ENCODE measurements around the gene RASGEF1B. TPM values are rescaled to one million over a fixed set of nuclear protein-coding genes. Genes with fewer than 3 reads are reported as not detected.

RASGEF1B gene
- total RNA-seq, 1 donor from 2014 or later: 1.0 TPM

DNA sequence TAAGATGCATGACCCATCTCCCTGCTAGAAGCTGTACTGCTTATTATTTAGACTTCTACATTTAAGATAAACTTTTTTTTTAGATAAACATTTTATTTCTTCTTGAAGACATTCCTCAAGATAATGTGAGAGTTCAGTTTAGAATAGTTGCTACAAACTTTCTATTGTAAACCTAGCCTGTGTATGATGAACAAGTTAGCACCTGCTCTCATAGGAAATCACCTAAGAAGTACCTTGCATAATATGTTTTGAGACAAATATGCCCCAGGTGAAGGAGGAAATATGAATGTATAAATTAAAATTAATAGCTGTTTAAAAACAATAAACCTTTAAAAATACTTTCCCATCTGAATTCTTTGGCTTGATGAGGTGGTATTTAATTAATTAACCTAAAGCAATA, 35.6 kb downstream of the RASGEF1B start:
- no peak overlapping the region for H3K4me3 ChIP-seq (ENCODE audit: low read depth, low read length)
- TF ChIP-seq, protein P1, sequence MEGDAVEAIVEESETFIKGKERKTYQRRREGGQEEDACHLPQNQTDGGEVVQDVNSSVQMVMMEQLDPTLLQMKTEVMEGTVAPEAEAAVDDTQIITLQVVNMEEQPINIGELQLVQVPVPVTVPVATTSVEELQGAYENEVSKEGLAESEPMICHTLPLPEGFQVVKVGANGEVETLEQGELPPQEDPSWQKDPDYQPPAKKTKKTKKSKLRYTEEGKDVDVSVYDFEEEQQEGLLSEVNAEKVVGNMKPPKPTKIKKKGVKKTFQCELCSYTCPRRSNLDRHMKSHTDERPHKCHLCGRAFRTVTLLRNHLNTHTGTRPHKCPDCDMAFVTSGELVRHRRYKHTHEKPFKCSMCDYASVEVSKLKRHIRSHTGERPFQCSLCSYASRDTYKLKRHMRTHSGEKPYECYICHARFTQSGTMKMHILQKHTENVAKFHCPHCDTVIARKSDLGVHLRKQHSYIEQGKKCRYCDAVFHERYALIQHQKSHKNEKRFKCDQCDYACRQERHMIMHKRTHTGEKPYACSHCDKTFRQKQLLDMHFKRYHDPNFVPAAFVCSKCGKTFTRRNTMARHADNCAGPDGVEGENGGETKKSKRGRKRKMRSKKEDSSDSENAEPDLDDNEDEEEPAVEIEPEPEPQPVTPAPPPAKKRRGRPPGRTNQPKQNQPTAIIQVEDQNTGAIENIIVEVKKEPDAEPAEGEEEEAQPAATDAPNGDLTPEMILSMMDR (conservative IDR thresholded peaks at IDR 0.05; ENCODE audit: low read depth, low read length): no peak
- DNase-seq (ENCODE audit: low read depth): no peak

DNA sequence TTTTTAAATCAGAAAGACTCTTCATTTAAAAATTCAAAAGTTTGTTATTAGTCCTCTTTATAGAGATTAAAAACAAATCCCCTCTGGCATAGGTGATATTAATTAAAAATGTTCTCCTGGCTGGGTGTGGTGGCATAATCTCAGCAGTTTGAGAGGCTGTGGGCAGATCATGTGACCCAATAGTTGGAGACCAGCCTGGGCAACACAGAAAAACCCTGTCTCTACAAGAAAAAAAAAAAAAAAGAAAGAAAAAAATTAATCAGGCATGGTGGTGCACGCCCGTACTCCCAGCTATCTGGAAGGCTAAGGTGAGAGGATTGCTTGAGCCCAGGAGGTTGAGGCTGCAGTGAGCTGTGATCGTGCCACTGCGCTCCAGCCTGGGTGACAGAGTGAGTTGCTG, 38.9 kb downstream of the RASGEF1B start:
- H3K4me3 ChIP-seq (ENCODE audit: low read depth, low read length): no peak overlapping the region
- no peak for DNase-seq (ENCODE audit: low read depth)
- TF ChIP-seq, protein P1 (conservative IDR thresholded peaks at IDR 0.05; ENCODE audit: low read depth, low read length): no peak

DNA sequence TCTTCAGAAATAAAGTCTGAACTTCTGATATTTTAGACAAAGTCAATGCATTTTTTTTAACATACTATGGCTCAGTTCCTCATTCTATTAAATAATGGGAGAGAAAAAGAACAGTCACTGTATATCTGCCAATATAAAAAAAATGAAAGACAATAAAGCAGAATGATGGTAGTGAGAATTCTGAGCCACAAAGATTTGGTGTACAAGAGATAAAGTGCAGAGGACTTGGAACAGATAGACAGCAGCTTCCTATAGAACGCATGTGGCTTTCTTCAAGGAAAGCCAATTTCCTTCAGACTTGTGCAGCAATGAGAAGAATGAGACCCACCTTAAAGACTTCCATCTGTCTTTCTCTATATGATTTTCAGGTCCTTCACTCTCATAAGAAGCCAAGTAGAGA, 39.7 kb downstream of the RASGEF1B start:
- DNase-seq (ENCODE audit: low read depth): no peak
- TF ChIP-seq, protein P1 (conservative IDR thresholded peaks at IDR 0.05; ENCODE audit: low read depth, low read length): no peak
- H3K4me3 ChIP-seq (ENCODE audit: low read depth, low read length): no peak overlapping the region

DNA sequence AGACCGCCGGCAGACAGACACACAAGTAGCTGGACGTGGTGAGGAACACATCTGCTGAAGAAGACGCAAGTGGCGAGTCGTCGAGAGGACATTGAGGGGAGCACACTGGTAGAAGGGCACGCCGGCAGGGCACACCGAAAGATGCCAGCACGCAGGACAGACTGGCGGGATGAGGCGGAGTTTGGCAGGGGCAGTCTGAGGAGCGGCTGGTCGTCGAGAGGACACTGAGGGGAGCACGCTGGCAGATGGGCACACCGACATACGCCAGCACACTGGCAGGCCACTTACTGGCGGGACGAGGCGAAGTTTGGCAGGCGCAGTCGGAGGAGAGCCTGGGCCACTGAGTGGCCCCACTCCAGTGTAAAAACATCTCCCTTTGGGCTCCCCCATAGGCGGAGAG, 42.1 kb downstream of the RASGEF1B start:
- H3K4me3 ChIP-seq (ENCODE audit: low read depth, low read length): no peak overlapping the region
- TF ChIP-seq, protein P1 (conservative IDR thresholded peaks at IDR 0.05; ENCODE audit: low read depth, low read length): no peak
- DNase-seq (ENCODE audit: low read depth): no peak

DNA sequence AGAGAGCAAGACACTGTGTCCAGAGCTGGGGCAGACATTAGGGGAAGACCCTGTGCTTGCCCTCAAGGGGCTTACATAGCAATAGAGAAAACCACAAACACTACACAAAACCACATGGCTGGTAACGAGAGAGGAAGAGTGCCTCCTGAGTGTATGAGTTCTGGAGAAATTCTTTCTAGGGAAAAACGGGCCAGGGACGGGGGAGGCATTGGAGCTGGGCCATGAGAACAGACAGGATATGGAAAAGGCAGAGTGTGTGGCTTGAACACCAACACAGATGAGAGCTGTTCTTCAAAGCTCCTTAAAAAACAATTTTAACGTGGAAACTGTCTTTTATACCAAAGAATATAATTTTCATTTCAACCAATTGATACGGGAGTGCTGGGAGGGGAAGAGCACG, 42.7 kb downstream of the RASGEF1B start:
- TF ChIP-seq, protein P1 (conservative IDR thresholded peaks at IDR 0.05; ENCODE audit: low read depth, low read length): no peak
- no peak overlapping the region for H3K4me3 ChIP-seq (ENCODE audit: low read depth, low read length)
- DNase-seq (ENCODE audit: low read depth): no peak

DNA sequence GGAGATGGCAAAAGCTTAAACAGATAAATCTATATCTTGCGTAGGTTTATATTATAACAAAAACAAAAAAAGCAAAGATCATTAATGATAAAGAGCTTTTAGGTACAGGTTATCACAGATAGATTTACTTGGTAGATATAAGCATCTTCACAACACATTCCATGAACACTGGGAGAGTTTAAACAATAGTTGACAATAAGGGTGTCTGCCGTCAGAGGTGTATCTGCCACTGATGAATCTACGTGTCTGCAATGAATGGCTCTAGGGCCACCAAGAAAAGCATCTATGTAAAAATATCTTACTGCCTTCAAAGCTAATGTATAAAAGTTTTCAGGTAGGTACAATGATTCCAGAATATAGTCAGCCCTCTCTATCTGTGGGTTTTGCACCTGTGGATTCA, 43.7 kb downstream of the RASGEF1B start:
- no peak for DNase-seq (ENCODE audit: low read depth)
- no peak overlapping the region for H3K4me3 ChIP-seq (ENCODE audit: low read depth, low read length)
- TF ChIP-seq, protein P1 (conservative IDR thresholded peaks at IDR 0.05; ENCODE audit: low read depth, low read length): no peak

DNA sequence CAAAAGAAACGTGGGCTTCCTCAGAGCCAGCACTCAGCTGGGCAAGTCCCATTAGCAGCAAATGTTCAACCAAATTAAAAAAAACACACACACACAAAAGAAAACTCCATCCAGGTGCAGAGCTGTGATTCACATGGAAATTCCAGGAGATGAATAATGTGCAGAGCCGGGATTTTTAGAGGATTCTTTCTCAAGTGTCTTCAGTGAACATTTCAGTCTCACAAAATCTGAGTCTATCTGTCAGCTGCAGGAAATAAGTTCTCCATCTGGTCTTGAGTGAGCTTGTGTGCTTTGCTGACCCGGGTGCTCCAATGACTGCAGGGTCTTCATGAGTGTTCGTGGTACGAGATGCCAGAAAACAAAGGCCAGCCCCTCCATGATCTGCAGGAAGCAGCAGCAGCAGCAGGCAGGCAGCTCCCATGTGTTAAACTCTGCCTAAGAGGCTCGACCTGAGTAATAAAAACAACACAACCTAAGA, 44.3 kb downstream of the RASGEF1B start:
- H3K4me3 ChIP-seq (ENCODE audit: low read depth, low read length): no peak overlapping the region
- DNase-seq (ENCODE audit: low read depth): no peak
- TF ChIP-seq, protein P1 (conservative IDR thresholded peaks at IDR 0.05; ENCODE audit: low read depth, low read length): no peak

Measured in epithelial cell of proximal tubule (primary cell).